GM19351 (cell line): ENCODE results near the gene SPATA20.

ENCODE experiments used
- ATAC-seq: cut with Tn5 transposase; IDR thresholded peaks from one replicate; pipeline ENCODE4 v1.9.1; 2021; ENCODE audit warnings: mild to moderate bottlenecking, moderate library complexity; ENCODE audit not compliant: unreplicated experiment

Gene SPATA20

GRCh38 chr17:50594128-50594823 is 47.3 kb downstream of the SPATA20 start:
- ATAC-seq, result no peak

GRCh38 chr17:50594892-50595291 is 47.9 kb downstream of the SPATA20 start:
- no peak for ATAC-seq

- no peak for ATAC-seq
Observed at GRCh38 chr17:50596191-50597037, 49.4 kb downstream of the SPATA20 start.

DNA sequence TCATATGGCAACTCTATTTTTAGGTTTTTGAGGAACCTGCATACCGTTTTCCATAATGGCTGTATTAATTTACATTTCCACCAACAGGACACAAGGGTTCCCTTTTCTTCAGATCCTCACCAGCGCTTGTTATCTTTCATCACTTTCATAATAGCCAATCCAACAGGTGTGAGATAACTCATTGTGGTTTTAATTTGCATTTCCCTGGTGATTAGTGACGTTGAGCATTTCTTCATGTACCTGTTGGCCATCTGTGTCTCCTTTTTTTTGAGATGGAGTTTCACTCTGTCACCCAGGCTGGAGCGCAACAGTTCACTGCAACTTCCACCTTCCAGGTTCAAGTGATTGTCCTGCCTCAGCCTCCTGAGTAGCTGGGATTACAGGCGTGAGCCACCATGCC is 51.5 kb downstream of the SPATA20 start:
- no peak for ATAC-seq

- no peak for ATAC-seq
Observed at GRCh38 chr17:50599606-50600005, 52.6 kb downstream of the SPATA20 start.

DNA sequence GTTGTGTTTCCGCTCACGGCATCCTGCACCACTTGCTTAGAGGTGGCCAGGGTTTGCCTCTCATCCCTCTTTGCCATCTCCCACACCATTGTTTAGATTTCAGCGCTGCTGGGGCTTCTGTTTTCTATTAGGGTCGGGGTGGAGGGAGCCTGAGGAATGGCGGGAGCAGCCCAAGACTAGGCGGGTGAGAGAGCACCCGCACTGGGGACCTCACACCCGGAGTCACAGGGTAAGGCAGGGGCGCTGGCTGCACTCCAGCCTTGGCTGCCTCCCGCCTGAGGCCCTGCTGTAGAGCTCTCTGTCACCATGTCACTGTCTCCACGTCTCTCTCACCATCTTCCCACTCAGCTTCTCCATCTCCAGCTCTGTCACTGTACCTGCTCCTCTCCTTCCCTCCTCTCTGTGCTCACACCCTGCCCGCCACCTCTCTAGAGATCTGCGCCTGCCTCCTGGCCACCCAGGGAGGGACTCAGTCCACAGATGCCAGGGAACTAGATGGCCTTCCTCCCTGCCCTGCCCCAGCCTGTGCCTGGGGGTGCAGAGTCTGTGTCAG is 54.9 kb downstream of the SPATA20 start:
- ATAC-seq, result no peak

DNA sequence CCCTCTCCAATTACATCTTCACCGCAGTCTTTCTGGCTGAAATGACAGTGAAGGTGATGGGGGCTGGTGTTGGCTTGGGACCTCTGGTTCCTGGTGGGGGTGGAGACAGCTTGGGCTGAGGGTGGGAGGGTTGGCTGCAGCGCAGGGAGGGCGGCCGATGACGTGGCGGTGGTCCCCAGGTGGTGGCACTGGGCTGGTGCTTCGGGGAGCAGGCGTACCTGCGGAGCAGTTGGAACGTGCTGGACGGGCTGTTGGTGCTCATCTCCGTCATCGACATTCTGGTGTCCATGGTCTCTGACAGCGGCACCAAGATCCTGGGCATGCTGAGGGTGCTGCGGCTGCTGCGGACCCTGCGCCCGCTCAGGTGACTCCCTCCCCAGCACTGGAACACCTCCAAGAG is 55.9 kb downstream of the SPATA20 start:
- ATAC-seq, result no peak

DNA sequence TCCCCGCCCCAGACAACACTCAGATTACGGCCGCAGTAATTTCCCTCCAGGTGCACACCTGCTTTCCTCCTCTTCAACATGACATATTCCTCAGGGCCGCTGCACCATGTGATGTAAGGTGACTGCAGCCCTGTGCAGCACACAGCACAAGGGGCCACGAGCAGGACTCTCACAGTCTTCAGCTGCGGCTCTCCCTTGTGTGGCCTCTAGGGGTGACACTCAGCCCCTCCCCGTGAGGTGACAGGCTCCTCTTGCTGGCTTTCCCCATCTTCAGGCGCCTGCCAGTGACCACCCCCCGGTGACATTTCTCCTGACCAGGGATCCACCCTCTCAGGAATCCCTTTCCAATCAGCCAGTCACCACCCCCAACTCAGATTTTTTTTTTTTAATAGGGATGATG is 56.4 kb downstream of the SPATA20 start:
- ATAC-seq, result no peak

DNA sequence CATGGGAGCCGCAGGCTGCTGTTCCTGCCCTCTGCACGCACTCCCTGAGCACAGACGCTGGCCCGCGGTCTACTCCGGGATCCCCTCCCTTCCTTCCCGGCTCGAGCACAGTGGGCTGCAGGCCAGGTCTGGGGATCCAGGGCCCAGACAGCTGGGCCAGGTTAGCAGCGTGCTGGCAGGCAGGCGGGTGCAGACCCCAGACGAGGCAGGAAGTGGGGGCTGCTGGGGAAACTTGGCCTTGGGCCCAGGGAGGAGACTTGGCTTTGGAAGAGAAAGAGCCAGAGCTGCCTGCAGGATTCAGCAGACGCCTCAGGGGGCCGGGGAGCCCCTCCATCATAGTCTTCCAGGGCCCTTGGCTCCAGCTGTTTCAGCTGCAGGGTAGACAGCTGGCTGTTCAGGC is 57.5 kb downstream of the SPATA20 start:
- ATAC-seq, result no peak

DNA sequence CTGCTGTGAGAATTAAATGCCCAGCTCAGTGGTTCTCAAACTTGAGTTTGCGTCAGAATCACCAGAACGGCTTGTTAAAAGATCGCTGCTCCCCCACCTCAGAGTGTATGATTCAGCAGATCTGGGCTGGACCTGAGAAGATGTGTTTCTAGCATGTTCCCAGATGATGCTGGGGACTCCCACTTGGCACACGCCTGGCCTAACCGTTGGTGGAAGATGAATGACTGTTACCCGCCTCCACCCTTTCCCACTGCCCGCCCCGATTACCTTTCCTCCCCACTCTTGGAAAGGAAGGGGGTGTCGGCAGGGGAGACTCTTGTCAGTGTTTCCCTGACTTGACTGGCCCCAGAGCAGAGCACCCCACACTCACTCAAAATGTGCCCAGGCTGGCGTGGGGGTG is 58.5 kb downstream of the SPATA20 start:
- ATAC-seq, result no peak
